ENCODE measurements around the gene OSM. TPM values are rescaled to one million over a fixed set of nuclear protein-coding genes. Genes with fewer than 3 reads are reported as not detected.

Gene OSM
- total RNA-seq, 1 experiment from 2014 or later, result not detected

DNA sequence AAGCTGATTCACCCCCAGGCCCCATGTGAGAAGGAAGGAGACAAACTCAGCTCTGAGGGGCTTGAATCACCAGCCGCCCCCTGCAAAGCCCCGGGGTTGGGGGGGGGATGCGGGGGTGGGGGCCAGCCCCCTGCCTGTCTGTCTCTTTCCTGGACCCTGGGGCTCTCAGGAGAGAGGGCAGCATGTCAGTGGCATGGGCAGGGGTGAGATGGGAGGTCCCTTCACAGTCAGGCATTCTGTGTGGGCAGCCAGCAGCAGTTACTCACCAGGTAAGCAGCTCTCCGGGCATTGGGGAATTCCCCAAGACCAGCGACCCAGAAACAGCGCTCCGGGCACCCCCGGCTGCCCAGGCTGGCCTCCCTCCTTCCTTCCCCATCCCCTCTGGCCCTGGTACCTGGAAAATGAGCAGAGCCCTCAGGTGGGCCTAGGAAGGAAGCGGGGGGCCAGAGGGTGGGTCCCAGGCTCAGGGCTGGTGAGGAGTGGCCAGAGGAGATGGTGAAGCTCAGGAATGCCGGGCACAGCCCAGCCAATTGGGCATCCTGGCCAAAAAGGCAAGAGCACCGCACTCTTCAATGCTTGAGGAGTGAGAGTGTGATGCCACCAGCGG lies 15.9 kb downstream of the OSM start:
- peak overlapping the region; percentile 90 for H3K27ac ChIP-seq (ENCODE audit: low read depth, low read length)
- ATAC-seq, result peak; percentile 21; the same call in 1 of the 2 replicates
- peak overlapping the region; percentile 96 for H3K4me2 ChIP-seq (ENCODE audit: low read length)

DNA sequence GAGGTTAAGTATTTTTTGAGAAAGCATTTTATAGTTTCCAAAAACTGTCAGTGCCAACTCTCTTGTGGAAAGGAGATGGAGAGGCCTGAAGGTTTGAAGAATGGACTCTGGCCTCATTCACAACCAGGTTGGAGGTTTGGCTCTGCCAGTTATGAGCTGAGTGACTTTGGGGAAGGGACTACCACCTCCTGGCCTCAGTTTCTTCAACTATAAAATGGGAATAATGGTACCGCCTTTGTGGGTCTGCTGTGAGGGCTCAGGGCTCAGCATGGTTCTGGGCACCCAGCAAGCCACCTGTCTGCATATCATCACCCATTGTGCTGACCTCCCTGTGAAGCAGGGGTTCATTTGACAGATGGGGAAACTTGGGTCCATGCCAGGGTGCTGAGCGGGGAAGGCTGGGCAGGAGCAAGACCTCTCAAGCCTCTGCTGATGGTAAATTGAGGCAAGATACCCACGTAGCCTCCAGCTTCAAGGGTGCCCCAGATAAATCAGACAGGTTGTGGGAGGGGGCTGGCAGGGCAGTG lies 16.5 kb downstream of the OSM start:
- Histone ChIP-seq H3K79me2 (ENCODE audit: insufficient read depth, low read length) (peaks cover 92% of the 10 kb centered on the region), H3K4me2 (ENCODE audit: low read length) (peak overlapping the region; percentile 96), H3K9me2 (ENCODE audit: insufficient read depth) (no peaks in the 10 kb centered on the region), H3K36me3 (ENCODE audit: control insufficient read depth in 1 of 2, insufficient read depth in 2 of 2, low read length in 2 of 2) (peaks cover 0 to 19% of the 10 kb centered on the region in 2 experiments; a peak in 1 of 4 replicates), H2AFZ (ENCODE audit: low read depth, low read length, poor library complexity, severe bottlenecking) (no peak overlapping the region), H3K27ac (ENCODE audit: low read depth, low read length) (peak overlapping the region; percentile 85), H3K9ac (ENCODE audit: low read length) (peak overlapping the region; percentile 84), H4K20me1 (ENCODE audit: insufficient read depth) (no peaks in the 10 kb centered on the region), H3K9me3 (ENCODE audit: control insufficient read depth in 1 of 2, insufficient read depth in 1 of 2, low read depth in 1 of 2, low read length in 2 of 2) (no peaks in the 10 kb centered on the region), H3K27me3 (ENCODE audit: insufficient read depth, low read length) (no peaks in the 10 kb centered on the region), H3K4me1 (ENCODE audit: control insufficient read depth in 1 of 2, insufficient read depth in 2 of 2, low read length in 2 of 2) (peaks cover 82 to 100% of the 10 kb centered on the region in 2 experiments), H3K4me3 (replicated peaks in 1 of 2; ENCODE audit: low read depth in 1 of 2, low read length in 2 of 2) (no peak overlapping the region)
- TF ChIP-seq SP1 (IDR thresholded peaks at IDR 0.05; ENCODE audit: low read depth), result no peak
- no peak for TF ChIP-seq EZH2phosphoT487 (IDR thresholded peaks at IDR 0.05; ENCODE audit: borderline replicate concordance)
- TF ChIP-seq POLR2A (IDR thresholded peaks at IDR 0.05; ENCODE audit: borderline replicate concordance, extremely low read depth, insufficient read depth, insufficient read length), result no peak
- TF ChIP-seq SRF (IDR thresholded peaks at IDR 0.05; ENCODE audit: low read depth), result no peak
- TF ChIP-seq, protein P1, sequence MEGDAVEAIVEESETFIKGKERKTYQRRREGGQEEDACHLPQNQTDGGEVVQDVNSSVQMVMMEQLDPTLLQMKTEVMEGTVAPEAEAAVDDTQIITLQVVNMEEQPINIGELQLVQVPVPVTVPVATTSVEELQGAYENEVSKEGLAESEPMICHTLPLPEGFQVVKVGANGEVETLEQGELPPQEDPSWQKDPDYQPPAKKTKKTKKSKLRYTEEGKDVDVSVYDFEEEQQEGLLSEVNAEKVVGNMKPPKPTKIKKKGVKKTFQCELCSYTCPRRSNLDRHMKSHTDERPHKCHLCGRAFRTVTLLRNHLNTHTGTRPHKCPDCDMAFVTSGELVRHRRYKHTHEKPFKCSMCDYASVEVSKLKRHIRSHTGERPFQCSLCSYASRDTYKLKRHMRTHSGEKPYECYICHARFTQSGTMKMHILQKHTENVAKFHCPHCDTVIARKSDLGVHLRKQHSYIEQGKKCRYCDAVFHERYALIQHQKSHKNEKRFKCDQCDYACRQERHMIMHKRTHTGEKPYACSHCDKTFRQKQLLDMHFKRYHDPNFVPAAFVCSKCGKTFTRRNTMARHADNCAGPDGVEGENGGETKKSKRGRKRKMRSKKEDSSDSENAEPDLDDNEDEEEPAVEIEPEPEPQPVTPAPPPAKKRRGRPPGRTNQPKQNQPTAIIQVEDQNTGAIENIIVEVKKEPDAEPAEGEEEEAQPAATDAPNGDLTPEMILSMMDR (IDR thresholded peaks at IDR 0.05 in 2 of 3, conservative IDR thresholded peaks at IDR 0.05 in 1 of 3; ENCODE audit: borderline replicate concordance in 1 of 3, insufficient read depth in 1 of 3, low read depth in 2 of 3, low read length in 2 of 3), result no peak
- TF ChIP-seq ZNF274 (IDR thresholded peaks at IDR 0.05; ENCODE audit: low read depth, low read length), result no peak
- no peak for TF ChIP-seq FOSL1 (IDR thresholded peaks at IDR 0.05; ENCODE audit: low read depth)
- no peak for TF ChIP-seq TCF7L2 (IDR thresholded peaks at IDR 0.05; ENCODE audit: borderline replicate concordance, extremely low read depth, insufficient read depth, insufficient read length)
- ChIA-PET RAD21 (ENCODE audit: low non-redundant PET in 1 of 2, low total read pairs in 2 of 2, uncharacterized antibody in 2 of 2, unreplicated experiment in 2 of 2) (interaction anchor here (0.6 to 1.6 kb wide), 3 partner anchors 40 to 161 kb away, joined by 3 to 5 read pairs (median 3); no protein-coding TSS in a partner anchor), CTCF (interaction anchor here (1.2 to 1.8 kb wide), 3 partner anchors 10 to 142 kb away, joined by 3 to 9 read pairs (median 5); no protein-coding TSS in a partner anchor), POLR2A (interaction anchor here (0.9 to 2.6 kb wide), 12 partner anchors 12 to 137 kb away, joined by 3 to 15 read pairs (median 4); no protein-coding TSS in a partner anchor)
- no TSS peak for BruUV-seq (replicated peaks)
- ATAC-seq (no peak), DNase-seq (ENCODE audit: low read depth, low spot score) (no peak)
- intact Hi-C loops (cut with micrococcal nuclease), result loop anchor here (5.0 kb wide), 1 partner anchor 53 kb away; no protein-coding TSS in a partner anchor

More for the DNA sequence above, 15.9 kb downstream of the OSM start:
- H3K9me2 ChIP-seq (ENCODE audit: insufficient read depth), result no peaks in the 10 kb centered on the region
- no TSS peak for BruUV-seq (replicated peaks)
- H3K36me3 ChIP-seq (ENCODE audit: control insufficient read depth in 1 of 2, insufficient read depth in 2 of 2, low read length in 2 of 2), result peaks cover 0 to 14% of the 10 kb centered on the region in 2 experiments; a peak in 1 of 4 replicates
- H3K4me1 ChIP-seq (ENCODE audit: control insufficient read depth in 1 of 2, insufficient read depth in 2 of 2, low read length in 2 of 2), result peaks cover 81 to 100% of the 10 kb centered on the region in 2 experiments
- intact Hi-C loops (cut with micrococcal nuclease), result loop anchor here (5.0 kb wide), 1 partner anchor 53 kb away; no protein-coding TSS in a partner anchor
- POLR2A ChIA-PET, result interaction anchor here (0.6 to 2.6 kb wide), 13 partner anchors 10 to 173 kb away, joined by 3 to 15 read pairs (median 4); no protein-coding TSS in a partner anchor
- peaks cover 92% of the 10 kb centered on the region for H3K79me2 ChIP-seq (ENCODE audit: insufficient read depth, low read length)
- DNase-seq (ENCODE audit: low read depth, low spot score), result no peak
- H3K27me3 ChIP-seq (ENCODE audit: insufficient read depth, low read length), result no peaks in the 10 kb centered on the region
- no peak for TF ChIP-seq CEBPB (IDR thresholded peaks at IDR 0.05; ENCODE audit: low read depth)
- TF ChIP-seq TCF7L2 (IDR thresholded peaks at IDR 0.05; ENCODE audit: borderline replicate concordance, extremely low read depth, insufficient read depth, insufficient read length), result no peak
- no peak for TF ChIP-seq SP1 (IDR thresholded peaks at IDR 0.05; ENCODE audit: low read depth)
- TF ChIP-seq POLR2AphosphoS5 (IDR thresholded peaks at IDR 0.05; ENCODE audit: low read depth, low read length), result peak; percentile 6
- TF ChIP-seq EZH2 (IDR thresholded peaks at IDR 0.05), result no peak
- TF ChIP-seq EGR1 (IDR thresholded peaks at IDR 0.05; ENCODE audit: low read depth), result no peak
- TF ChIP-seq, protein P2, sequence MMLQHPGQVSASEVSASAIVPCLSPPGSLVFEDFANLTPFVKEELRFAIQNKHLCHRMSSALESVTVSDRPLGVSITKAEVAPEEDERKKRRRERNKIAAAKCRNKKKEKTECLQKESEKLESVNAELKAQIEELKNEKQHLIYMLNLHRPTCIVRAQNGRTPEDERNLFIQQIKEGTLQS (IDR thresholded peaks at IDR 0.05), result no peak
- RAD21 ChIA-PET (ENCODE audit: low non-redundant PET in 1 of 2, low total read pairs in 2 of 2, uncharacterized antibody in 2 of 2, unreplicated experiment in 2 of 2), result interaction anchor here (0.6 to 1.6 kb wide), 3 partner anchors 41 to 161 kb away, joined by 3 to 5 read pairs (median 3); no protein-coding TSS in a partner anchor
- CTCF ChIA-PET, result interaction anchor here (1.2 to 1.8 kb wide), 3 partner anchors 10 to 143 kb away, joined by 3 to 9 read pairs (median 5); no protein-coding TSS in a partner anchor
- no peaks in the 10 kb centered on the region for H4K20me1 ChIP-seq (ENCODE audit: insufficient read depth)
- H2AFZ ChIP-seq (ENCODE audit: low read depth, low read length, poor library complexity, severe bottlenecking), result no peak overlapping the region
- peak overlapping the region; percentile 84 for H3K9ac ChIP-seq (ENCODE audit: low read length)
- no peaks in the 10 kb centered on the region for H3K9me3 ChIP-seq (ENCODE audit: control insufficient read depth in 1 of 2, insufficient read depth in 1 of 2, low read depth in 1 of 2, low read length in 2 of 2)
- peak overlapping the region; percentile 11 to 21; a peak in 2 of 4 replicates for H3K4me3 ChIP-seq (replicated peaks in 1 of 2; ENCODE audit: low read depth in 1 of 2, low read length in 2 of 2)

All from HCT116 (cell line).